Measurements from ENCODE around the gene LSS.

DNA sequence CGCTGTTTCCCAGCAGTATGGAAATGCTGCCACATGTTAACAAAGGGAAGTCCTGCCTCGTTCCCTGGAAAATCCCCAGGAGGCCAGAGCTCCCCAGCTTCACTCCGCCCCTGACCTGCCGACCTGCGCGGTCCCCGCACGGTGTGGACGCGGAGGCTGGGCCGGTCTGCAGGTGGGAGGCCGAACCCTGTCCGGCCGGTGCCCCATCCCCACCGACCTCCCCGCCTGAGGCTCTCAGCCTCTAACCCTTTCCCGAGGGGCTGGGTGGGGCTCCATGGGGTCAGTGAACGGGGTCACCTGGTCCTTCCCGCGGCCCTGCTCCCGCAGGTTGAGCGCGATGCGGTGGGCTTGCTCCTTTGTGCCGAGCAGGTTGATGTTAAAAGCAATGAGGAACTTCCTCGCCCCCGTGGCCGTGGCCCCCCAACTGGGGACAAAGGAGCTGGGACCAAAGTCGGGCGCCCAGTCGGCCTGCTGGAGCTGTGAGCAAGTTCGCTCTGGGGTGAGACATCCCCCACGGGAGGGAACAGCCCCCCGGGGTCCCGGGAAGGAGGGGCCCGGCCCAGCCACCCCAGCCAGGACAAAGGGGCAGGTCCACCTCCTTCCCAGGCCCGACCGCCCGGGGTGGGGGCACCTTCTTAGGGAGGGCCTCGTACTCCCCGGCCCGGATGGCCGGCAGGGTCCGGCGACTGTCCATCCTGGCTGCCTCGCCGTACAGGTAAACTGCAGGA is 77.1 kb downstream of the LSS start:
- no peak for TF ChIP-seq POLR2AphosphoS5 (IDR thresholded peaks at IDR 0.05; ENCODE audit: borderline replicate concordance, low read depth, low read length)
- TF ChIP-seq EZH2 (IDR thresholded peaks at IDR 0.05): no peak
